GM21737 (cell line): ENCODE measurements around the gene RGSL1.

Source experiments
- ATAC-seq: cut with Tn5 transposase; IDR thresholded peaks from one replicate; pipeline ENCODE4 v1.9.1; 2021; ENCODE audit warnings: mild to moderate bottlenecking, moderate library complexity; ENCODE audit not compliant: unreplicated experiment

RGSL1 gene

DNA sequence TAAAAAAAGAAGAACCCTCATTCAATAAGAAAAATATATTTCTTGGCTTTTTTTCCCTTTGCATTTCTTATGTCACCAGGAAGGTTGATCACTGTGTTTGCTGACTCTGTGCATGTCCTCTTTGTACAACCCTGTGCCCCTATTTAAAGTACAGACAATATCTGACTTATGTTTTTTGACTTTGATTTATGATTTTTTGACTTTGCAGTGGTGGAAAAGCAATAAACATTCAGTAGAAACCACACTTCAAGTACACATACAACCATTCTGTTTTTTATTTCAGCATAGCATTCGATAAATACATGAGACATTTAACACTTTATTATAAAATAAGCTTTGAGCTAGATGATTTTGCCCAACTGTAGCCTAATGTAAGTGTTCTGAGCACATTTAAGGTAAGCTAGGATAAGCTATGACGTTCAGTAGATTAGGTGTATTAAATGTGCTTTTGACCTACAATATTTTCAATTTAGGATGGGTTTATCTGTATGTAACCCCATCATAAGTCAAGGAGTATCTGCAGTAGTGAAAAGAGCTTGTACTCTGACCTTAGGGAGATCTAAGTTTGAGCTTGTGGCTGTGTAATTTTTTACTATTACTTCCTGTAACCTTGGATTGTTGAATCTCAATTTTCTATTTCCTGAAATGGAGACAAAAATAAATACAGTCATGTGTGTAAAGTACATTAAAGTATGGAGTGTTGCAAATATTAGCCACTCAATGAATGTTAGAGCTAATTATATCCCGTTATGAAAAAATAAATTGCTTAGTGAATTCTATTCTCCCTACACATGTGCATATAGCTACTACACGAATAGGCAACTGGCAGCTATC lies 137.9 kb downstream of the RGSL1 start:
- no peak for ATAC-seq

DNA sequence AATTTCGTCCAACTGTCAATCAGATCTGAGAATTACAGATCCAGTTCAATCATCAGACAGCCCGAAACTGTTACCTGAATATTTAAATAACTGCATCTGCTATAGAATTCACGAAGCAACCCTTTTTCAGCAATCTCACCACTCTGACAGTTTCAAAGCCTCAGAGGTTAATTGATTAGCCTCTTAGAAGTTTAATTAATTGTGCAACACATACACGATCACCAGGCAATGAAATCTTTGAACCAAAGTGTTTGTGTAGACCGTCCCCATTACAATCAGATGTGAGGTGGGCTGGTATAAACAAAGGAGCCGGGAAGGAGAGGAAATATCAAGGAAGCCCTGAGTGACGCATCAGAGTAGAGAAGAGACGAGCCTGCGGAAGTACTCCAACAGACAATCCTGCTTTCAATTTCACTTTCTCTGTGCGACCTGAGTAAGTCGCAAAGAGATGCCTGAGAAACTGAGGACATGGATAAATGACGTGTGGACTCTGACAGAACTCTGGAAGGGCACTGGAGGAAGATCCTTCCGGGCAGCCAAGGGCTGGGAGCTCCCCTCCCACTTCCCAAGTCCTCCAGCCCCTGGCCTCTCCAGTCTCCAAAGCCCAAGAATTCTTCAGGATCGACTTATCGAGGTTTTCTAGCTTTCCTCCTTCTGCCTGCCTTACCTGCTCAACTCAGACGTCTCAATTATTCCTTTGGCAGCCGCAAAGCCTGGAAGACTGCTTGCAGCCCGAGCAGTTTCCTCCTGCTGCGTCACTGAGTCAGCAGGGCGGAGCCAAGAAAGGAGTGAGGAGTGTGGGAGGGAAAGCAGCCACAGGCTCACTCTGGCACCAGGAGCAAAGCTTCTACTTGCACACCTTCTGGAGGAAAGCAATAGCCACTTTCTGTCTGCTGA lies 138.8 kb downstream of the RGSL1 start, which contains the start of gene RNASEL:
TSS of gene RNASEL (minus strand) at position 757 of the 897 bp plus-strand sequence. CDS start 2,450 bp downstream, outside the sequence.
- ATAC-seq = peak; percentile 65

- no peak for ATAC-seq
Measured at GRCh38 chr1:182589520-182589919, 139.6 kb downstream of the RGSL1 start.

DNA sequence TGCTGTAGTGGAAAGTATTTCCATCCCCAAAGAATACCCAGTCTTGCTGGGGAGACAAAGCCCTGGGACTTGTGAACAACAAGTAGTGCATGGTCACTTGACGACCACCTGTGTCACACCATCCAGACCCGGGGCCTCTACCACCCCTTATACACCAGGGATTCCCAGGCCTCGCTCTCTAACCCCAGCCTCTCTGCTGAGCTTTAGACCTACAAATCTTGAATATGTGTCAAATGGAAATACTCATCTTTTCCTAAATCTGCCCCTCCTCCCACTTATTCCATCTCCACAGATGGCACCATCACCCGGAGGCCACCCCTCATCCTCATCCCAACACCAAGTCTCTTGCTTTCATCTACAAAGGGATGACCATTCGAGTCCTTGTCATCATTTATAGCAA lies 140.0 kb downstream of the RGSL1 start:
- ATAC-seq = no peak

- no peak for ATAC-seq
Measured at GRCh38 chr1:182595641-182596240, 145.8 kb downstream of the RGSL1 start.

GRCh38 chr1:182596934-182597333 lies 147.0 kb downstream of the RGSL1 start:
- ATAC-seq = no peak

- no peak for ATAC-seq
Measured at GRCh38 chr1:182598296-182598695, 148.3 kb downstream of the RGSL1 start.

DNA sequence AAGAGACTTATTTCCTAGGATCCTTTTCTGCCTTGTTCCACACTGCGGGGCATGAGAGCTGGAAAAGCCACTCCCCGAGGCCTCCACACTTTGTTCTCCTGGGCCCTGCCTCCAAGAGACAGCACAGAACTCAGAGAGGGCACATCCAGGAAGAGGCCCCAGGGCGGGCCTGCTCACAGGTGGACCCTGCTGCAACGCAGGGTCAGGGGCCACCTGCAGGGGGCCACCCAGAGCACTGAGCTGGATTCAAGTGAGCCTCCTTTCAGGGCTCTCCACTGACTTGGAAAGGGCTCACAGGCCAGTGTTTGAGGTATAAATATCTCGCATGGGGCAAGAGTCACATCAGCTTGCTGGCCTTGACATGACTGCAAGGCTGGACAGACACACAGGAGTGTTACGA lies 149.4 kb downstream of the RGSL1 start:
- ATAC-seq = no peak

GRCh38 chr1:182600036-182600713 lies 150.2 kb downstream of the RGSL1 start:
- ATAC-seq = no peak

GRCh38 chr1:182600745-182601415 lies 150.9 kb downstream of the RGSL1 start:
- no peak for ATAC-seq

GRCh38 chr1:182601416-182601786 lies 151.5 kb downstream of the RGSL1 start:
- no peak for ATAC-seq

DNA sequence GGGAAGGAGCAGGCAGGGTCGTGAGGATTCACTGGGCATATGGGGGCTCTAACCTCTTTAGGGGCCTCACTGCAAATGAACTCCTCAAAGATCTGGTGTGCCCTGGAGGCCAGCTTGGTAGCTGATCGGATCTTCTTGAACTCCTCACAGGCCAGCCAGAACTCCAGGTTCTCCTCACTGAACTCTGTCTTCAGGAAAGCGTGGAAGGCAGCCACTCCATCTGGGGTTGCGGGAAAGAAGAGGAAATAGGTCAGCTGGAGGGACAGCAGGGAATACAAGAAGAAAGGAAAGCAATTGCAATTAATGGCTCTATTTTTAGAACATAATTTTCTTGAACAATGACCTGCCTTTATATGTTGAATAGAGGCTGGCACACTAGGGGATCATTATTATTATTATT lies 152.0 kb downstream of the RGSL1 start:
- ATAC-seq = no peak

GRCh38 chr1:182602935-182603645 lies 153.1 kb downstream of the RGSL1 start:
- no peak for ATAC-seq

DNA sequence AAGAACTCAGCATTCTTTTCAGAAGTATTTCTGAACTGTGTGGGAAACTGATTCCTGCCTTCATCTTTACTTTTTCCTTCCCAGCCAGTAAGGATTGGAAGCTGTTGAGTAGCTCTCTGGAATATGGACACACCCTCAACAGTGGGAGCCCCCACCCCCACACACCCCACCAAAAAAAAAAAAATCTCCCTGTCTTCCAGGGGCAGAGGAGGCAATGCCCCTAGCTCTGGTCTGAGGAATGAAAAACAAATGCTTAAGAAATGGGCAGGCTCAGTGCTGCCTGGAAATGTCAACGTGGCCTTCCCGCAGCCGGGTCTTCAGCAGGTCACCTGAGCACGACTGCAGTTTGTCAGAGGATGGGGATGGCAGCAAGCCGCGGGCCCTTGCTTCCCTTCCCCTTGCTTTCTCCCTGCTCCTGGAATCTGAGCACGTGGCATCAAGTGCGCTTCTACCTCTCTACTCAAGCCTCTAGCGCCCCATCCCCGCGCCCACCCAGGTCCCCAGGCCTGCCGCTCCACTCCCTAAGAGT lies 153.8 kb downstream of the RGSL1 start:
- ATAC-seq = peak; percentile 6

GRCh38 chr1:182604175-182605164 lies 154.5 kb downstream of the RGSL1 start, which contains the start of gene RGS16:
RGS16 (minus strand) TSS chr1:182604389; CDS start chr1:182604259, 130 bp downstream.
- ATAC-seq = peak; percentile 90

DNA sequence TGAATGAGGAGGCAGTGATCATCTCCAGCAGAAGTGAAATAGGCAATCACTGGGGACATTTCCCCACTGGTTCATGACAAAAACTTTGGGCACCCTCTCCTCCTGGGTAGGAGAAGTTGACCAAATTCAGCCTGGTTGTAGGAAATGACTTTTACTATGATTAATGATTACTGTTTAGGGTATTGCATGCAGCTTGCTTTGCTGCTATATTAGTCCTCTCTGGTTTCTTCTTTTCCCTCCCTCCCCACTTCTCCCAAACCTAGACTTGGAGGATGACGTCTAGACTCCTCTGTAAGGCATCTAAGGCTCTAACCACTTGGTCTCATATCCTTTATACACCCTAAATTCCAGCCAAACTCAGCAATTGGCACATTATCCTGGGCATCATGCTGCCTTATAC lies 157.6 kb downstream of the RGSL1 start:
- no peak for ATAC-seq

GRCh38 chr1:182608236-182608635 lies 158.3 kb downstream of the RGSL1 start:
- ATAC-seq = no peak
